ENCODE data around the gene INTS1. TPM values are rescaled to one million over a fixed set of nuclear protein-coding genes. Genes with fewer than 3 reads are reported as not detected.

INTS1 gene
- total and polyA plus RNA-seq, 7 donors: 16.2 to 78.3 (median 22.9) TPM

DNA sequence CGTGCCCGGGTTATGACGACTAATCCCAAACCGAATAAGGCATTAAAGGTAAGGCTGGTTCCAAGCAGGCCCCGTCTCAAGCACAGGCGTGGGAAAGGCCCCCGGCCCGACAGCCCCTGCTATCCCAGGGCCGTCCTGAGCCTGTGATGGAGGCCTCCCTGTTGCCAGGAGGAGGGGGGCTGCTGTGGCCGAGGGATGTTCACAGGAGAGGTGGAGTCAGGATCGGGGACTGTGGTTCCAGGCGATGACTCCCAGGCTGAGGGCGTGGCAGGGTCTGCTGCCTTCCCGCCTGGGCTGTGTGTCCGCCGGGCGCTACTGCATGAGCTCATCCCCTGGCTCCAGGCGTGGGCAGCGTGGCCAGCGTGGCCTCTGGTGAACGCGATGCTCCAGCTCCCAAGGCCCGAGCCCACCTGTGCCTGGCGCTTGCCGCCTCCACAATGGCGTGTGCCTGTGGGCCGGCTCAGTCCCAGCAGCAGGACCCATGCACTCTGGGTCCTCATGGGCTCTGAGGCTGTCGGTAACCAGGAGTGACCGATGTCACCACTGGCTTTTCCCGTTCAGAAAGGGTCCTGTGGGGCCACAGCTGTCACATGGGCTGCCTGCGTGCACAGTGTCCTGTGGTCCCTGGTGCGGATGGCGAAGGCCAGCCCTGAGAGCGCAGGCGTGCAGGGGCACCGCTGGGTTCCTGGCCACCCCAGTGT, 35.1 kb upstream of the INTS1 start:
- Histone ChIP-seq H3K9me3 (no peaks in the 10 kb centered on the region), H3K4me3 (peak overlapping the region in 1 of 4 donors; percentile 64), H3K4me1 (peaks cover 0 to 46% (median 36%) of the 10 kb centered on the region in 4 donors), H3K27me3 (no peaks in the 10 kb centered on the region), H3K27ac (peak overlapping the region; percentile 95 to 100 (median 98)), H3K36me3 (peaks cover 6 to 51% (median 24%) of the 10 kb centered on the region in 4 donors)
- WGBS, 2 donors: 89 to 90% methylated on average over 36 of the region's 36 CpGs
- intact Hi-C loops (cut with DNase I): loop anchor here (10.0 kb wide), 1 partner anchor 1025 kb away; the partner anchor contains the start of gene PDGFA
- peak in 1 of 4 donors; percentile 46 for TF ChIP-seq POLR2AphosphoS5 (IDR thresholded peaks at IDR 0.05)
- TF ChIP-seq EP300 (IDR thresholded peaks at IDR 0.05): no peak
- TF ChIP-seq, protein P1, sequence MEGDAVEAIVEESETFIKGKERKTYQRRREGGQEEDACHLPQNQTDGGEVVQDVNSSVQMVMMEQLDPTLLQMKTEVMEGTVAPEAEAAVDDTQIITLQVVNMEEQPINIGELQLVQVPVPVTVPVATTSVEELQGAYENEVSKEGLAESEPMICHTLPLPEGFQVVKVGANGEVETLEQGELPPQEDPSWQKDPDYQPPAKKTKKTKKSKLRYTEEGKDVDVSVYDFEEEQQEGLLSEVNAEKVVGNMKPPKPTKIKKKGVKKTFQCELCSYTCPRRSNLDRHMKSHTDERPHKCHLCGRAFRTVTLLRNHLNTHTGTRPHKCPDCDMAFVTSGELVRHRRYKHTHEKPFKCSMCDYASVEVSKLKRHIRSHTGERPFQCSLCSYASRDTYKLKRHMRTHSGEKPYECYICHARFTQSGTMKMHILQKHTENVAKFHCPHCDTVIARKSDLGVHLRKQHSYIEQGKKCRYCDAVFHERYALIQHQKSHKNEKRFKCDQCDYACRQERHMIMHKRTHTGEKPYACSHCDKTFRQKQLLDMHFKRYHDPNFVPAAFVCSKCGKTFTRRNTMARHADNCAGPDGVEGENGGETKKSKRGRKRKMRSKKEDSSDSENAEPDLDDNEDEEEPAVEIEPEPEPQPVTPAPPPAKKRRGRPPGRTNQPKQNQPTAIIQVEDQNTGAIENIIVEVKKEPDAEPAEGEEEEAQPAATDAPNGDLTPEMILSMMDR (IDR thresholded peaks at IDR 0.05): no peak
- no peak for TF ChIP-seq POLR2A (IDR thresholded peaks at IDR 0.05)
- DNase-seq: peak; percentile 75

DNA sequence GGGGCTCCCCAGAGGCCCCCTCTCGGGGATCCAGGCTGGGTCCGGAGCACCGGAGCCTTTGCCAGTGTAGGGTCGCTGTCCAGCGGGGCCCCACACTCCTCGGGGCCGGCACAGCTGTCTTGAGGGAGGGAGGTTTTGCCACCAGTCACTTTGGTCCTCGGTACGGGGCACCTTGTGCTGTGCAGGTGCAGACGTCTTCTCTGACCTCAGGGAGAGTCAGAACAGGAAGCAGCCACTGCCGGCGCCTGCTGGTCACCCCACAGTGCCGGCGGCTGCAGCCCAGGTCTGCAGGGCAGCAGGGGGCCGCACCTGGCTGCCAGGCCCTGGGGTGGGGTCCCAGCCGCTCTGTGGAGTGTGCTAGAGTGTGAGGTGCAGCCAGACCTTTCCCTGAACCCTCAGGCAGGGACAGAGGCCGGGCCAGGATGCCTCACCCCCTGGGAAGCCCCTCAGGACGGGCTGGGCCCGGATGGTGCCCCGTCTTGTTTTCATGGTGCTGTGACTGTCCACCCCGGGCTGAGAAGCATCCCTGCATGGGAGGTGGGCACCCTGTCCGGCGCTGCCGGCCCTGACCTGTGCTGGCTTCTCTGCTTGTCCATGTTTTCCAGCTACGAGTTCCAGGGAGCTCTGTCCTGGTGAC, 34.5 kb upstream of the INTS1 start:
- TF ChIP-seq POLR2AphosphoS5 (IDR thresholded peaks at IDR 0.05) (no peak), POLR2A (IDR thresholded peaks at IDR 0.05) (no peak), EP300 (IDR thresholded peaks at IDR 0.05) (no peak)
- TF ChIP-seq, protein P1 (IDR thresholded peaks at IDR 0.05): no peak
- peak overlapping the region in 3 of 4 donors; percentile 52 to 64 (median 64) for H3K4me3 ChIP-seq

DNA sequence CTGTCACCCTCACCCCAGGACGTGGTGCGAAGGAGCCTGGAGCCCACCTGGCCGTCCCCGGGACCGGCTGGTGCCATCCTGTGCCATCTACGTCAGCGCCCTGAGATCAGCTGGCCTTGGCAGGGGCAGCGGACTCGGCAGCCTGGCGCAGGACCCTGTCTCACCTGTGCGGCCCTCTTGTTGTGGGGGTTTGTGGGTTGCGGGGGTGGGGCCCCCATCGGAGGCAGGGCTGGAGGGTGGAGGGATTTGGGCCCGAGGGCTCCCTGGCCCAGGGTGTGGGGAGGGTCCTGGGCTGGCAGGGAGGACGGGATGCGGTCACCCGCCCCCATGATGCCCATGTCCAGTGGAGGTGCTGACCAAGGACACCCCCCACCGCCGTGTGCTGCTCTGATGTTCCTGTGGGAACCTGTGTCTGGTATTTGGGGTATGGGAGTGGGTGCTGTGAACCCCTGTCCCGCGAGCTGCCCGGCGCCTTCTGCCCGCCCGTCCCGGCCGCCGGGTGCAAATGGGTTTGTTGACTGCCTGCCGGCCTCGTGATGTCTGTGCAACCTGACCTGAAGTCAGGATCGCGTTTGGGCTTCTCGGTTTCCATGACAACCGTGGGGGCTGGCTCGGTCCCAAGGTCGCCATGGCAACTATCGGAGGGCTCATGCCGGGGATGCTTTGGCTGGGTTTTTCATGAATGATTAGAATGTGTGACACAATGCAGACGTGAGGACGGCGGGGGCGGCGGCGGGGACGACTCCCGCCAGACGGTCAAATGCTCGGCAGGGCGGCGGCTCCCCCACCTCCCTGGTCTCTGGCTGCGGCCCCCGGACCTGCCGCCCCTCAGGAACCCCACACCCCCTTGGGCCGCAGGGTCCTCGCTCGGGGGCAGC, 33.6 kb upstream of the INTS1 start:
- peak in 3 of 4 donors; percentile 79 to 93 (median 79) for TF ChIP-seq POLR2AphosphoS5 (IDR thresholded peaks at IDR 0.05)
- TF ChIP-seq, protein P1 (IDR thresholded peaks at IDR 0.05): no peak
- TF ChIP-seq EP300 (IDR thresholded peaks at IDR 0.05): peak in 2 of 4 donors; percentile 53 to 70
- no peak for TF ChIP-seq POLR2A (IDR thresholded peaks at IDR 0.05)
- Histone ChIP-seq H3K27me3 (no peaks in the 10 kb centered on the region), H3K27ac (peak overlapping the region; percentile 95 to 100 (median 98)), H3K4me1 (peaks cover 0 to 61% (median 51%) of the 10 kb centered on the region in 4 donors), H3K4me3 (peak overlapping the region; percentile 41 to 64 (median 58)), H3K36me3 (peaks cover 6 to 41% (median 22%) of the 10 kb centered on the region in 4 donors), H3K9me3 (no peaks in the 10 kb centered on the region)
- intact Hi-C loops (cut with DNase I): loop anchor here (10.0 kb wide), 1 partner anchor 1023 kb away; the partner anchor contains the start of gene PDGFA
- DNase-seq: peak; percentile 96
- 66 to 71% methylated on average over 56 of the region's 56 CpGs for WGBS, 2 donors

More for the DNA sequence above, 34.5 kb upstream of the INTS1 start:
- Histone ChIP-seq H3K36me3 (peaks cover 6 to 44% (median 24%) of the 10 kb centered on the region in 4 donors), H3K27ac (peak overlapping the region; percentile 95 to 100 (median 98)), H3K27me3 (no peaks in the 10 kb centered on the region), H3K4me1 (peaks cover 0 to 53% (median 43%) of the 10 kb centered on the region in 4 donors), H3K9me3 (no peaks in the 10 kb centered on the region)
- WGBS, 2 donors: 84 to 87% methylated on average over 25 of the region's 25 CpGs
- intact Hi-C loops (cut with DNase I): loop anchor here (10.0 kb wide), 1 partner anchor 1024 kb away; the partner anchor contains the start of gene PDGFA
- DNase-seq: peak; percentile 68

All from sigmoid colon (tissue), 7 donors.